K562 (cell line): Measurements from ENCODE around the gene CCDC97. TPM values are rescaled to one million over a fixed set of nuclear protein-coding genes. Genes with fewer than 3 reads are reported as not detected.
A peak's percentile ranks its signal among the peaks of the same experiment; 100 is the strongest.

Source experiments
- FOXA3 ChIP-seq, 2 experiments: fragments of 450-650 bp in 1 of 2; sonication (generic) in 1 of 2; formaldehyde crosslinking; IDR thresholded peaks in 1 of 2; conservative IDR thresholded peaks in 1 of 2; 2 replicates each; pipeline versions ENCODE4 v1.4.0 to v1.8.0; 2020 to 2022; ENCODE audit warnings: mild to moderate bottlenecking in 2 of 2, missing genetic modification reagents in 1 of 2
- HDAC3 ChIP-seq: fragments of 450-650 bp; IDR thresholded peaks from 2 replicates; pipeline ENCODE4 v1.6.1; 2018; ENCODE audit warnings: borderline replicate concordance, mild to moderate bottlenecking, moderate library complexity; ENCODE audit not compliant: partially characterized antibody
- HNRNPL ChIP-seq: fragments of 200-400 bp; formaldehyde crosslinking; IDR thresholded peaks from 2 replicates; pipeline ENCODE4 v1.6.1; 2017; ENCODE audit warnings: low read depth, mild to moderate bottlenecking, low read length
- L3MBTL2 ChIP-seq: fragments of 450-650 bp; IDR thresholded peaks from 2 replicates; pipeline ENCODE4 v1.6.1; 2016; ENCODE audit warnings: mild to moderate bottlenecking, moderate library complexity
- NCOA4 ChIP-seq: fragments of 450-650 bp; IDR thresholded peaks from 2 replicates; pipeline ENCODE4 v1.6.1; 2018; ENCODE audit warnings: mild to moderate bottlenecking; ENCODE audit not compliant: partially characterized antibody
- RBBP5 ChIP-seq: fragments of 200-600 bp; sonication (generic); IDR thresholded peaks from 2 replicates; pipeline ENCODE4 v1.6.1; 2012; ENCODE audit warnings: borderline replicate concordance, mild to moderate bottlenecking, low read length, control low read depth, inconsistent platforms; ENCODE audit not compliant: insufficient read depth, poor library complexity, severe bottlenecking
- STAT5A ChIP-seq: IDR thresholded peaks from 2 replicates; pipeline ENCODE4 v1.6.1; 2012; ENCODE audit warnings: low read length, inconsistent platforms, borderline replicate concordance
- TGIF2 ChIP-seq: sonication (generic); formaldehyde crosslinking; IDR thresholded peaks from 2 replicates; pipeline ENCODE4 v1.8.1; 2022; ENCODE audit warnings: mild to moderate bottlenecking, missing genetic modification reagents, moderate library complexity
- YY1 ChIP-seq, 3 experiments: IDR thresholded peaks; 2 replicates each; pipeline ENCODE4 v1.6.1; 2011; ENCODE audit warnings: low read length in 2 of 3, mild to moderate bottlenecking in 2 of 3, moderate library complexity in 2 of 3, borderline replicate concordance in 1 of 3, control low read depth in 1 of 3, low read depth in 1 of 3; ENCODE audit not compliant: insufficient read depth in 3 of 3, insufficient replicate concordance in 2 of 3, control insufficient read depth in 1 of 3, insufficient read length in 1 of 3; ENCODE audit errors: extremely low read depth in 1 of 3
- ZZZ3 ChIP-seq: fragments of 450-650 bp; IDR thresholded peaks from 2 replicates; pipeline ENCODE4 v1.6.1; 2016; ENCODE audit warnings: antibody characterized with exemption, mild to moderate bottlenecking, moderate library complexity
- polyA plus RNA-seq, 8 experiments: library from polyadenylated mRNA; depleted of rRNA in 4 of 8; stranded (reverse) in 5 of 8; unstranded in 3 of 8; fragments of >200 nt; fragmentation: Nextera tagmentation in 2 of 8; fragmentation: Illumina TruSeq in 1 of 8; extraction: Ambion mirVana in 2 of 8; extraction: Trizol in 1 of 8; gene quantifications; 2 replicates each; pipeline versions ENCODE4 v1.2.1 to v1.2.3, GENCODE V29; 2011 to 2014; ENCODE audit warnings: inconsistent platforms in 1 of 8, missing spikeins in 1 of 8
- total RNA-seq, 7 experiments: library from RNA; depleted of rRNA in 6 of 7; stranded (reverse); fragments of >200 nt in 6 of 7; fragmentation: Illumina TruSeq in 2 of 7; extraction: Trizol in 2 of 7; gene quantifications; 2 replicates each; pipeline versions ENCODE4 v1.2.1 to v1.2.3, GENCODE V29; 2011 to 2021; ENCODE audit warnings: low replicate concordance in 1 of 7
- TF ChIP-seq, protein P1 (sequence below), 2 experiments: fragments of 450-650 bp; formaldehyde crosslinking in 1 of 2; IDR thresholded peaks; 2 replicates each; pipeline versions ENCODE4 v1.4.0 to v1.6.1; 2014 to 2020; ENCODE audit warnings: mild to moderate bottlenecking in 2 of 2, borderline replicate concordance in 1 of 2, low read depth in 1 of 2
- TF ChIP-seq, protein P2 (sequence below), 2 experiments: fragments of 450-650 bp; IDR thresholded peaks; 2 replicates each; pipeline ENCODE4 v1.6.1; 2018; ENCODE audit warnings: mild to moderate bottlenecking in 2 of 2, low read depth in 1 of 2; ENCODE audit not compliant: partially characterized antibody in 2 of 2

Gene CCDC97
- total and polyA plus RNA-seq, 9 of the 15 experiments (the other 6 are each of a cell fraction or from before 2014, with no cell fraction given): 0.60 to 16.5 (median 7.0) TPM

DNA sequence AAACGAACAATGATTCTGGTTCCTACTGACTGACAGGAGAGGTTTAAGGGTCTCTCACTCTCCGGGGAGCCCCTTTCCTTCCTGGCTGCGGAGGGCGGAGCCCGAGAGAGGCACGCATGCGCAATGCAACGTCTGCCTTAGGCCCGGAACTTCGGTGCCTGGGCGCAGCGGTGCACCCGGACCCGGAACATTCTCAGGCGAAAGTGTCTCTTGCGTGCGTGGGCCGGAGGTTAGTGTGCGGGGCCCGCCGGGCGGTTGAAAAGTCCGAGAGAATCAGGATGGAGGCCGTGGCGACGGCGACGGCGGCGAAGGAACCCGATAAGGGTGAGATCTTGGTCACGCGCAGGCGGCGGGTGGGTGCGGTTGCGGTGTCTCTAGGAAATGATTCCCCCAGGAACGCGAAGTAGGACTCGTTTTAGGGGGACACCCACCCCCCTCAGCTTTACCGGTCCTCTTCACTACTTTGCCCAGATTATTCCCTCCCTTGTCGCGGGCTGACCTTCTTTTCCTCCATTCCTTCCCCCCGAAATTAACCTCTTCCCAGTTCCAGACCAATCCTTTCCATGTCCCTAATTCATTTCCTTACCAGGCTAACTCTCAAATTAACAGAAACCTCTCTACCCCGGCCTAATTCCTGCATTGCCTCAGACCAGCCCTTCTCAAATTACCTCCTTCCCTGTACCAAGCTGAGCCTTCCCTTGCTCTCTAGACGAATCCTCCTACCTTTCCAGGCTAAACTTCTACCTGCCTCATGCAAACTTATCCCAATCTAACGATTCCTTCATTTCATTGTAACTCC, at the start of gene CCDC97 (continued):
- TF ChIP-seq, protein P1, sequence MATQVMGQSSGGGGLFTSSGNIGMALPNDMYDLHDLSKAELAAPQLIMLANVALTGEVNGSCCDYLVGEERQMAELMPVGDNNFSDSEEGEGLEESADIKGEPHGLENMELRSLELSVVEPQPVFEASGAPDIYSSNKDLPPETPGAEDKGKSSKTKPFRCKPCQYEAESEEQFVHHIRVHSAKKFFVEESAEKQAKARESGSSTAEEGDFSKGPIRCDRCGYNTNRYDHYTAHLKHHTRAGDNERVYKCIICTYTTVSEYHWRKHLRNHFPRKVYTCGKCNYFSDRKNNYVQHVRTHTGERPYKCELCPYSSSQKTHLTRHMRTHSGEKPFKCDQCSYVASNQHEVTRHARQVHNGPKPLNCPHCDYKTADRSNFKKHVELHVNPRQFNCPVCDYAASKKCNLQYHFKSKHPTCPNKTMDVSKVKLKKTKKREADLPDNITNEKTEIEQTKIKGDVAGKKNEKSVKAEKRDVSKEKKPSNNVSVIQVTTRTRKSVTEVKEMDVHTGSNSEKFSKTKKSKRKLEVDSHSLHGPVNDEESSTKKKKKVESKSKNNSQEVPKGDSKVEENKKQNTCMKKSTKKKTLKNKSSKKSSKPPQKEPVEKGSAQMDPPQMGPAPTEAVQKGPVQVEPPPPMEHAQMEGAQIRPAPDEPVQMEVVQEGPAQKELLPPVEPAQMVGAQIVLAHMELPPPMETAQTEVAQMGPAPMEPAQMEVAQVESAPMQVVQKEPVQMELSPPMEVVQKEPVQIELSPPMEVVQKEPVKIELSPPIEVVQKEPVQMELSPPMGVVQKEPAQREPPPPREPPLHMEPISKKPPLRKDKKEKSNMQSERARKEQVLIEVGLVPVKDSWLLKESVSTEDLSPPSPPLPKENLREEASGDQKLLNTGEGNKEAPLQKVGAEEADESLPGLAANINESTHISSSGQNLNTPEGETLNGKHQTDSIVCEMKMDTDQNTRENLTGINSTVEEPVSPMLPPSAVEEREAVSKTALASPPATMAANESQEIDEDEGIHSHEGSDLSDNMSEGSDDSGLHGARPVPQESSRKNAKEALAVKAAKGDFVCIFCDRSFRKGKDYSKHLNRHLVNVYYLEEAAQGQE (IDR thresholded peaks at IDR 0.05; ENCODE audit: borderline replicate concordance): 0 out of 2 replicates have a peak, but pooled peaks have one; percentile 17
- TF ChIP-seq, protein P1 (CRISPR knock-in tag; IDR thresholded peaks at IDR 0.05; ENCODE audit: low read depth): peak; percentile 54; the same call in 1 of the 2 replicates
- no peak for TF ChIP-seq TGIF2 (CRISPR knock-in tag)
- peak; percentile 69 for TF ChIP-seq ZZZ3
- no peak; the same call in 1 of the 2 replicates for TF ChIP-seq STAT5A
- peak; percentile 23; the same call in 1 of the 2 replicates for TF ChIP-seq HNRNPL
- TF ChIP-seq YY1 (IDR thresholded peaks at IDR 0.05; ENCODE audit: borderline replicate concordance in 1 of 3, control insufficient read depth in 1 of 3, extremely low read depth in 1 of 3, insufficient read depth in 3 of 3, insufficient read length in 1 of 3, insufficient replicate concordance in 2 of 3, low read depth in 1 of 3, low read length in 2 of 3): peak in 2 of 3 experiments; percentile 49 to 66
- no peak for TF ChIP-seq FOXA3 (CRISPR knock-in tag; conservative IDR thresholded peaks at IDR 0.05 in 1 of 2, IDR thresholded peaks at IDR 0.05 in 1 of 2)
- TF ChIP-seq, protein P2, sequence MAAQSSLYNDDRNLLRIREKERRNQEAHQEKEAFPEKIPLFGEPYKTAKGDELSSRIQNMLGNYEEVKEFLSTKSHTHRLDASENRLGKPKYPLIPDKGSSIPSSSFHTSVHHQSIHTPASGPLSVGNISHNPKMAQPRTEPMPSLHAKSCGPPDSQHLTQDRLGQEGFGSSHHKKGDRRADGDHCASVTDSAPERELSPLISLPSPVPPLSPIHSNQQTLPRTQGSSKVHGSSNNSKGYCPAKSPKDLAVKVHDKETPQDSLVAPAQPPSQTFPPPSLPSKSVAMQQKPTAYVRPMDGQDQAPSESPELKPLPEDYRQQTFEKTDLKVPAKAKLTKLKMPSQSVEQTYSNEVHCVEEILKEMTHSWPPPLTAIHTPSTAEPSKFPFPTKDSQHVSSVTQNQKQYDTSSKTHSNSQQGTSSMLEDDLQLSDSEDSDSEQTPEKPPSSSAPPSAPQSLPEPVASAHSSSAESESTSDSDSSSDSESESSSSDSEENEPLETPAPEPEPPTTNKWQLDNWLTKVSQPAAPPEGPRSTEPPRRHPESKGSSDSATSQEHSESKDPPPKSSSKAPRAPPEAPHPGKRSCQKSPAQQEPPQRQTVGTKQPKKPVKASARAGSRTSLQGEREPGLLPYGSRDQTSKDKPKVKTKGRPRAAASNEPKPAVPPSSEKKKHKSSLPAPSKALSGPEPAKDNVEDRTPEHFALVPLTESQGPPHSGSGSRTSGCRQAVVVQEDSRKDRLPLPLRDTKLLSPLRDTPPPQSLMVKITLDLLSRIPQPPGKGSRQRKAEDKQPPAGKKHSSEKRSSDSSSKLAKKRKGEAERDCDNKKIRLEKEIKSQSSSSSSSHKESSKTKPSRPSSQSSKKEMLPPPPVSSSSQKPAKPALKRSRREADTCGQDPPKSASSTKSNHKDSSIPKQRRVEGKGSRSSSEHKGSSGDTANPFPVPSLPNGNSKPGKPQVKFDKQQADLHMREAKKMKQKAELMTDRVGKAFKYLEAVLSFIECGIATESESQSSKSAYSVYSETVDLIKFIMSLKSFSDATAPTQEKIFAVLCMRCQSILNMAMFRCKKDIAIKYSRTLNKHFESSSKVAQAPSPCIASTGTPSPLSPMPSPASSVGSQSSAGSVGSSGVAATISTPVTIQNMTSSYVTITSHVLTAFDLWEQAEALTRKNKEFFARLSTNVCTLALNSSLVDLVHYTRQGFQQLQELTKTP (IDR thresholded peaks at IDR 0.05; ENCODE audit: low read depth in 1 of 2, partially characterized antibody in 2 of 2): peak; percentile 45 to 91
- peak; percentile 76 for TF ChIP-seq NCOA4
- TF ChIP-seq HDAC3: peak; percentile 81
- peak; percentile 65 for TF ChIP-seq L3MBTL2
- TF ChIP-seq RBBP5: peak; percentile 96
